OCI-LY3 (cell line): ENCODE measurements around the gene TMEM37.

ENCODE experiments used
- EZH2phosphoT487 ChIP-seq: fragments of 200-600 bp; shearing (Covaris generic); IDR thresholded peaks from 2 replicates; pipeline ENCODE4 v1.6.1; 2018; ENCODE audit warnings: antibody characterized with exemption, mixed run types, low read depth
- TF ChIP-seq, protein P1 (sequence below): fragments of 200-600, 300-600 bp; sonication (generic); IDR thresholded peaks from 2 replicates; pipeline ENCODE4 v1.5.1; 2014; ENCODE audit warnings: antibody characterized with exemption, low read length, low read depth

DNA sequence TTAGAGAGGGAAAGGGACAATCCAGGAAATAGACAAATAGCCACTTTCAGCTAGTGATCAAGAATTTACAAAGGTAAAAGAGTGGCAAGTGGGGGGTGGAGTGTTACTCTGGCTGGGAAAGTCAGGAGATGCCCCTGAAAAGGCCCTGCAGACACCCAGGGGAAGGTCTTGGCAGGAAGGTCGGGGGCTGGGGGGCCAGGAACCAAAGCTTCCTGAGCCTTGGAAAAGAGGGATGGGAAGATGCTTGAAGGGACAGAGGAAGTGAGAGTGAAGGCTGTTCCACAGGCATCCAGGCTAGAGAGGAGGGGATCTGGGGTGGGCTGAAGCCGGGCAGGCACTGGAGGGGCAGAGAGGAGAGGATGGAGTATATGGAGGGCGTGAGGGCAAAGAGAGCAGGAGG is 3.9 kb upstream of the TMEM37 start:
- TF ChIP-seq, protein P1, sequence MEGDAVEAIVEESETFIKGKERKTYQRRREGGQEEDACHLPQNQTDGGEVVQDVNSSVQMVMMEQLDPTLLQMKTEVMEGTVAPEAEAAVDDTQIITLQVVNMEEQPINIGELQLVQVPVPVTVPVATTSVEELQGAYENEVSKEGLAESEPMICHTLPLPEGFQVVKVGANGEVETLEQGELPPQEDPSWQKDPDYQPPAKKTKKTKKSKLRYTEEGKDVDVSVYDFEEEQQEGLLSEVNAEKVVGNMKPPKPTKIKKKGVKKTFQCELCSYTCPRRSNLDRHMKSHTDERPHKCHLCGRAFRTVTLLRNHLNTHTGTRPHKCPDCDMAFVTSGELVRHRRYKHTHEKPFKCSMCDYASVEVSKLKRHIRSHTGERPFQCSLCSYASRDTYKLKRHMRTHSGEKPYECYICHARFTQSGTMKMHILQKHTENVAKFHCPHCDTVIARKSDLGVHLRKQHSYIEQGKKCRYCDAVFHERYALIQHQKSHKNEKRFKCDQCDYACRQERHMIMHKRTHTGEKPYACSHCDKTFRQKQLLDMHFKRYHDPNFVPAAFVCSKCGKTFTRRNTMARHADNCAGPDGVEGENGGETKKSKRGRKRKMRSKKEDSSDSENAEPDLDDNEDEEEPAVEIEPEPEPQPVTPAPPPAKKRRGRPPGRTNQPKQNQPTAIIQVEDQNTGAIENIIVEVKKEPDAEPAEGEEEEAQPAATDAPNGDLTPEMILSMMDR, result no peak
- TF ChIP-seq EZH2phosphoT487, result no peak
